CD4-positive, CD25-positive, alpha-beta regulatory T cell (primary cell): ENCODE measurements around the gene RBFOX2. TPM values are rescaled to one million over a fixed set of nuclear protein-coding genes. Genes with fewer than 3 reads are reported as not detected.
A peak's percentile ranks its signal among the peaks of the same experiment; 100 is the strongest.

ENCODE experiments used
- ATAC-seq, 2 donors: fragments of 150-1000 bp; cut with Tn5 transposase; one replicate each; pipeline ENCODE4 v1.10.0; 2021; ENCODE audit warnings: low read depth in 2 of 2, moderate number of reproducible peaks in 2 of 2, moderate library complexity in 1 of 2
- DNase-seq, 3 donors: peaks; one replicate each; pipeline versions ENCODE4 v3.0.0 to v3.0.0-alpha.2; 2012 to 2022; ENCODE audit warnings: mixed read lengths in 1 of 3
- H3K27ac ChIP-seq: one replicate; pipeline ENCODE4 v1.7.0; 2013; ENCODE audit warnings: mild to moderate bottlenecking, low read length; ENCODE audit not compliant: insufficient read depth, poor library complexity, severe bottlenecking
- H3K27me3 ChIP-seq: one replicate; pipeline ENCODE4 v1.7.0; 2013; ENCODE audit warnings: low read length; ENCODE audit not compliant: control insufficient read depth, insufficient read depth
- H3K36me3 ChIP-seq: one replicate; pipeline ENCODE4 v1.7.0; 2013; ENCODE audit warnings: mild to moderate bottlenecking, low read length, moderate library complexity; ENCODE audit not compliant: control insufficient read depth, insufficient read depth
- H3K4me1 ChIP-seq: 2 replicates; pipeline ENCODE4 v1.7.0; 2013; ENCODE audit warnings: mild to moderate bottlenecking, low read length; ENCODE audit not compliant: insufficient read depth, control insufficient read depth, poor library complexity, severe bottlenecking
- H3K4me3 ChIP-seq: one replicate; pipeline ENCODE4 v1.7.0; 2013; ENCODE audit warnings: low read depth, mild to moderate bottlenecking, low read length, moderate library complexity
- H3K9me3 ChIP-seq, 2 experiments: 1 replicate in 1 of 2; 2 replicates in 1 of 2; pipeline ENCODE4 v1.7.0; 2013; ENCODE audit warnings: low read length in 2 of 2, mild to moderate bottlenecking in 1 of 2, moderate library complexity in 1 of 2; ENCODE audit not compliant: control insufficient read depth in 2 of 2
- H3K27ac Mint-ChIP-seq, 3 donors: one replicate each; pipeline ENCODE4 v1.8.0; 2020 to 2022; ENCODE audit warnings: mild to moderate bottlenecking in 3 of 3, mixed read lengths in 3 of 3, moderate library complexity in 2 of 3
- H3K27me3 Mint-ChIP-seq: one replicate; pipeline ENCODE4 v1.8.0; 2022; ENCODE audit warnings: mild to moderate bottlenecking, mixed read lengths
- H3K36me3 Mint-ChIP-seq: one replicate; pipeline ENCODE4 v1.8.0; 2020; ENCODE audit warnings: mixed read lengths
- H3K4me1 Mint-ChIP-seq, 4 donors: one replicate each; pipeline ENCODE4 v1.8.0; 2020 to 2022; ENCODE audit warnings: mixed read lengths in 4 of 4, mild to moderate bottlenecking in 1 of 4
- H3K4me3 Mint-ChIP-seq, 4 donors: one replicate each; pipeline ENCODE4 v1.8.0; 2020 to 2022; ENCODE audit warnings: mild to moderate bottlenecking in 4 of 4, mixed read lengths in 4 of 4, moderate library complexity in 3 of 4
- H3K9me3 Mint-ChIP-seq, 7 donors: one replicate each; pipeline ENCODE4 v1.8.0; 2020 to 2022; ENCODE audit warnings: mixed read lengths in 7 of 7, mild to moderate bottlenecking in 3 of 7, moderate library complexity in 2 of 7
- polyA plus RNA-seq, 4 donors: library from polyadenylated mRNA; unstranded; fragments of 300-500 nt; fragmentation: Illumina TruSeq; gene quantifications; one replicate each; pipeline ENCODE4 v1.2.3, GENCODE V29; 2021
- total RNA-seq: library from RNA; stranded (reverse); gene quantifications from one replicate; pipeline ENCODE4 v1.2.3, GENCODE V29; 2022

Gene RBFOX2
- total and polyA plus RNA-seq, 5 donors from 2014 or later: 0.25 to 0.52 TPM; not detected in 3

- Mint-ChIP-seq H3K9me3 (no peaks in the 10 kb centered on the region), H3K27ac (no peak overlapping the region), H3K4me3 (no peak overlapping the region), H3K27me3 (no peaks in the 10 kb centered on the region), H3K36me3 (no peaks in the 10 kb centered on the region), H3K4me1 (peaks cover 0 to 11% (median 0%) of the 10 kb centered on the region in 4 donors)
- no peak overlapping the region for H3K27ac ChIP-seq
- DNase-seq (peak in 1 of 3 donors; percentile 8), ATAC-seq (no peak)
- no peaks in the 10 kb centered on the region for H3K9me3 ChIP-seq
- H3K36me3 ChIP-seq: no peaks in the 10 kb centered on the region
- H3K4me1 ChIP-seq: peaks cover 6% of the 10 kb centered on the region
- H3K27me3 ChIP-seq: no peaks in the 10 kb centered on the region
- H3K4me3 ChIP-seq: no peak overlapping the region
These were observed 145.5 kb downstream of the RBFOX2 start for GRCh38 chr22:35883031-35883620.

- no peak for ATAC-seq
These were observed 146.2 kb downstream of the RBFOX2 start for GRCh38 chr22:35882211-35883030.

GRCh38 chr22:35879351-35879750 lies 149.3 kb downstream of the RBFOX2 start:
- Histone ChIP-seq H3K27me3 (peaks cover 3% of the 10 kb centered on the region), H3K27ac (no peak overlapping the region), H3K4me1 (peaks cover 6% of the 10 kb centered on the region), H3K36me3 (no peaks in the 10 kb centered on the region), H3K4me3 (no peak overlapping the region), H3K9me3 (no peaks in the 10 kb centered on the region)
- ATAC-seq (no peak), DNase-seq (no peak)
- H3K36me3 Mint-ChIP-seq: no peaks in the 10 kb centered on the region
- peaks cover 10% of the 10 kb centered on the region for H3K27me3 Mint-ChIP-seq
- H3K4me1 Mint-ChIP-seq: peaks cover 0 to 11% (median 0%) of the 10 kb centered on the region in 4 donors
- H3K9me3 Mint-ChIP-seq: no peaks in the 10 kb centered on the region
- no peak overlapping the region for H3K4me3 Mint-ChIP-seq
- no peak overlapping the region for H3K27ac Mint-ChIP-seq

More at GRCh38 chr22:35882211-35883030, 146.2 kb downstream of the RBFOX2 start:
- H3K4me1 ChIP-seq: peaks cover 6% of the 10 kb centered on the region
- Mint-ChIP-seq H3K36me3 (no peaks in the 10 kb centered on the region), H3K27ac (no peak overlapping the region), H3K9me3 (no peaks in the 10 kb centered on the region), H3K27me3 (peaks cover 4% of the 10 kb centered on the region), H3K4me3 (no peak overlapping the region), H3K4me1 (peaks cover 0 to 11% (median 0%) of the 10 kb centered on the region in 4 donors)
- H3K9me3 ChIP-seq: no peaks in the 10 kb centered on the region
- no peak overlapping the region for H3K4me3 ChIP-seq
- no peak overlapping the region for H3K27ac ChIP-seq
- H3K27me3 ChIP-seq: peaks cover 3% of the 10 kb centered on the region
- H3K36me3 ChIP-seq: no peaks in the 10 kb centered on the region
- no peak for DNase-seq

GRCh38 chr22:35873426-35873825 lies 155.2 kb downstream of the RBFOX2 start:
- ATAC-seq (no peak), DNase-seq (peak in 1 of 3 donors; percentile 5)
- H3K4me1 Mint-ChIP-seq: no peaks in the 10 kb centered on the region
- H3K4me1 ChIP-seq: no peaks in the 10 kb centered on the region
- no peak overlapping the region for H3K27ac ChIP-seq
- H3K27me3 ChIP-seq: peaks cover 3% of the 10 kb centered on the region
- H3K9me3 Mint-ChIP-seq: peaks cover 0 to 2% (median 0%) of the 10 kb centered on the region in 7 donors
- no peaks in the 10 kb centered on the region for H3K36me3 Mint-ChIP-seq
- H3K27ac Mint-ChIP-seq: no peak overlapping the region
- no peak overlapping the region for H3K4me3 ChIP-seq
- no peaks in the 10 kb centered on the region for H3K36me3 ChIP-seq
- no peak overlapping the region for H3K4me3 Mint-ChIP-seq
- H3K27me3 Mint-ChIP-seq: peaks cover 26% of the 10 kb centered on the region
- H3K9me3 ChIP-seq: no peaks in the 10 kb centered on the region

GRCh38 chr22:35872451-35872850 lies 156.2 kb downstream of the RBFOX2 start:
- Histone ChIP-seq H3K36me3 (no peaks in the 10 kb centered on the region), H3K4me1 (no peaks in the 10 kb centered on the region), H3K4me3 (no peak overlapping the region), H3K27ac (no peak overlapping the region), H3K27me3 (peaks cover under 1% of the 10 kb centered on the region), H3K9me3 (no peaks in the 10 kb centered on the region)
- ATAC-seq (no peak), DNase-seq (no peak)
- H3K36me3 Mint-ChIP-seq: no peaks in the 10 kb centered on the region
- no peak overlapping the region for H3K27ac Mint-ChIP-seq
- peaks cover 0 to 2% (median 0%) of the 10 kb centered on the region in 7 donors for H3K9me3 Mint-ChIP-seq
- peaks cover 22% of the 10 kb centered on the region for H3K27me3 Mint-ChIP-seq
- no peaks in the 10 kb centered on the region for H3K4me1 Mint-ChIP-seq
- H3K4me3 Mint-ChIP-seq: no peak overlapping the region

GRCh38 chr22:35870517-35871293 lies 157.9 kb downstream of the RBFOX2 start:
- Mint-ChIP-seq H3K9me3 (peaks cover 0 to 2% (median 0%) of the 10 kb centered on the region in 7 donors), H3K4me1 (no peaks in the 10 kb centered on the region), H3K4me3 (no peak overlapping the region), H3K27ac (no peak overlapping the region), H3K27me3 (peaks cover 21% of the 10 kb centered on the region), H3K36me3 (no peaks in the 10 kb centered on the region)
- H3K27ac ChIP-seq: no peak overlapping the region
- H3K36me3 ChIP-seq: no peaks in the 10 kb centered on the region
- ATAC-seq (no peak), DNase-seq (no peak)
- no peak overlapping the region for H3K4me3 ChIP-seq
- H3K9me3 ChIP-seq: no peaks in the 10 kb centered on the region
- no peaks in the 10 kb centered on the region for H3K4me1 ChIP-seq
- no peaks in the 10 kb centered on the region for H3K27me3 ChIP-seq

GRCh38 chr22:35868938-35869337 lies 159.7 kb downstream of the RBFOX2 start:
- Mint-ChIP-seq H3K36me3 (no peaks in the 10 kb centered on the region), H3K27ac (no peak overlapping the region), H3K27me3 (peaks cover 24% of the 10 kb centered on the region), H3K9me3 (peaks cover 0 to 2% (median 0%) of the 10 kb centered on the region in 7 donors), H3K4me3 (no peak overlapping the region), H3K4me1 (no peaks in the 10 kb centered on the region)
- Histone ChIP-seq H3K4me3 (no peak overlapping the region), H3K9me3 (no peaks in the 10 kb centered on the region), H3K27ac (no peak overlapping the region), H3K36me3 (no peaks in the 10 kb centered on the region), H3K4me1 (no peaks in the 10 kb centered on the region), H3K27me3 (no peaks in the 10 kb centered on the region)
- ATAC-seq (no peak), DNase-seq (no peak)
